Measurements from ENCODE around the gene CACFD1.
A peak's percentile ranks its signal among the peaks of the same experiment; 100 is the strongest.

The CACFD1 gene

DNA sequence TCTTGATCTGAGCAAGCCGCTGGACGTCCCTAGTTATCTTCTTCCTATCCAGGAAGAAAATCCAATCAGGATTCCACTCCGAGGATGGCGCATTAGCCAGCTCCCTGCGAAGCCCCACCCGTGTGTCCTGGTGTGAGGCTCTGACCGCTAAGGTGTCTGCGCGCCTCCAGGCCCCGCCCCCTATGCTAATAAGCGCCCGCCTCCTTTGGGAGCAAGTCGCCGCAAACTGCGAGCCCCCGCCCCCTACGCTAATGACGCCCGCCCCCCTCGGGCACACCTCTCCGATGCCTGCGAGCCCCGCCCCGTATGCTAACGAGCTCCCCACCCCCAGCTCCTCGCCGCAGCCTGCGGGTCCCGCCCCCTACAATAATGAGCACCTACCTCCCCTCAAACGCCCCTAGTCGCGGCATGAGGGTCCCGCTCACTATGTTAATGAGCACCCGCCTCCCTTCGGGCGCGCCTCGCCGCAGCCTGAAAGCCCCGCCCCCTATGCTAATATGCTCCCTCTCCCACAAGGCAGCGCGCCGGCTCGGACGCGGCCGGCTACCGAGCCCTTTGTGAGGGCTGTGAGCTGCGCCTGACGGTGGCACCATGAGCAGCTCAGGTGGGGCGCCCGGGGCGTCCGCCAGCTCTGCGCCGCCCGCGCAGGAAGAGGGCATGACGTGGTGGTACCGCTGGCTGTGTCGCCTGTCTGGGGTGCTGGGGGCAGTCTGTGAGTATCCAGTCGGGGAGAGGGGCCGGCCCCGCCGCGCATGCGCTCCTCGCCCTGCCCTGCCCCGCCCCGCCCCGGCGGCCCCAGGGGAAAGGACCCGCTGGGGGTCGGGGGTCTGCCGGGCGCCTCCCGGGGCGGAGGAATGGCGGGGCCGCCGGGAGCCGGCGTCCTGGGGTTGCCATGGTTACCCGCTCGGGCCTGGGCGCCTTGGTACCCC is at the start of gene CACFD1:
Gene CACFD1 (plus strand): TSS at position 503 of the 929 bp plus-strand sequence. CDS start 89 bp downstream, at position 592.
- peak; percentile 97 for DNase-seq (ENCODE audit: low spot score)

- DNase-seq (ENCODE audit: low spot score) = no peak
Measured at GRCh38 chr9:133415170-133415569, 44.6 kb upstream of the CACFD1 start.

GRCh38 chr9:133417541-133418461 is 42.0 kb upstream of the CACFD1 start, which contains the start of gene REXO4:
TSS of gene REXO4 (minus strand) at chr9:133418010. CDS start at chr9:133417844, 166 bp downstream.
- peak; percentile 87 for DNase-seq (ENCODE audit: low spot score)

GRCh38 chr9:133419005-133419404 is 40.8 kb upstream of the CACFD1 start:
- DNase-seq (ENCODE audit: low spot score) = no peak

GRCh38 chr9:133420392-133420827 is 39.4 kb upstream of the CACFD1 start:
- no peak for DNase-seq (ENCODE audit: low spot score)

- no peak for DNase-seq (ENCODE audit: low spot score)
Measured at GRCh38 chr9:133421615-133422542, 37.9 kb upstream of the CACFD1 start, which contains the start of gene ADAMTS13. TSS of gene ADAMTS13 (plus strand) at chr9:133422367. CDS start at chr9:133422444, 77 bp downstream.

DNA sequence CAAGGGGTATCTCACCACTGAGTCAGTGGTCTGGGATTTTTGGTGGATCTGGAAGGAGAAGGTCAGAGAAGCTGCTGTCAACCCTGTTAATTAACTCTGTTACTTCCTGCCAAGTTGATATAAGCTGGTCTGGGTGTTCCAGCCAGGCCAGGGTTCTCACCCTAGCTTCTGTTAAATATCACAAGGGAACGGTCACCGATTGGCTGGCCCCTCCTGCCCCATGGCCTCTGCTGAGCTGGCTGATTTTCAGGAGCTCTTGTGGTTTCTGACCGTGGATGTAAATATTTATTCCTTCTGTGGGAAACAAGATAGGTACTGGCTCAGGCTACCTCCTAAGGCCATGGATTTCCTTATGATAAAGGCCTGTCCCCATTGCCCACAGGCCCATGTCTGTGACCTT is 36.6 kb upstream of the CACFD1 start:
- DNase-seq (ENCODE audit: low spot score) = no peak

DNA sequence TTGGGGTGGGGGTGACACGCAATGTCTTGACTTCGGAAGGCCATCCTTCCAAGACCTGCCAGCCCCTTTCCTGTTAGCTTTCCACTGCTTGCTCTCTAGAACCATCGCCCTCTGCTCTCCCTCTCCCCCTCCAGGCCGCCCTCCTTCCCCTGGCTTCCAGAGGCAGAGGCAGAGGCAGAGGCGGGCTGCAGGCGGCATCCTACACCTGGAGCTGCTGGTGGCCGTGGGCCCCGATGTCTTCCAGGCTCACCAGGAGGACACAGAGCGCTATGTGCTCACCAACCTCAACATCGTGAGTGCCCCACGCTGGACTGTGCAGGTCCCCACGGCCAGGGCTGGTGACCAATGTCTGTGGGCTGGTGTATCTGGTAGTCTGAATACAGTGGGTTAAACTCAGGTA is 35.6 kb upstream of the CACFD1 start:
- no peak for DNase-seq (ENCODE audit: low spot score)

DNA sequence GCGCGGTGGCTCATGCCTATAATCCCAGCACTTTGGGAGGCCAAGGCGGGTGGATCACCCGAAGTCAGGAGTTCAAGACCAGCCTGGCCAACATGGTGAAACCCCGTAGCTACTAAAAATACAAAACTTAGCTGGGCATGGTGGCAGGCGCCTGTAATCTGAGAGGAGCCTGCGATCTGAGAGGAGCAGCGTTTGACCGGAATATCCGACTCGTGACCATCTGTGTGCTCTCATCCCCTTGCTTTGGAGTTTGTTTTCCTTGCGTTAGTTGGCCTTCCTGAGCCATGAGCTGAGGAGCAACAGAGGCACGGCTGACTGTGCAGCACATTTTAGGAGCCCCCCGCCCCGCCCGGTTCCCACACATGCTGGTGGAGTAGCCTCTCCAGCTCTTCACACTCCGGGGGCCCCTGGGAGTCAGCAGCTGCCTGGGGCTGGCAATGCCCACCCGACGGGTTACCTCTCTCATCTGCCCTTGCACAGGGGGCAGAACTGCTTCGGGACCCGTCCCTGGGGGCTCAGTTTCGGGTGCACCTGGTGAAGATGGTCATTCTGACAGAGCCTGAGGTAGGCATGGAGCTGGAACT is 34.6 kb upstream of the CACFD1 start:
- DNase-seq (ENCODE audit: low spot score) = no peak

GRCh38 chr9:133426011-133426410 is 33.8 kb upstream of the CACFD1 start:
- no peak for DNase-seq (ENCODE audit: low spot score)

DNA sequence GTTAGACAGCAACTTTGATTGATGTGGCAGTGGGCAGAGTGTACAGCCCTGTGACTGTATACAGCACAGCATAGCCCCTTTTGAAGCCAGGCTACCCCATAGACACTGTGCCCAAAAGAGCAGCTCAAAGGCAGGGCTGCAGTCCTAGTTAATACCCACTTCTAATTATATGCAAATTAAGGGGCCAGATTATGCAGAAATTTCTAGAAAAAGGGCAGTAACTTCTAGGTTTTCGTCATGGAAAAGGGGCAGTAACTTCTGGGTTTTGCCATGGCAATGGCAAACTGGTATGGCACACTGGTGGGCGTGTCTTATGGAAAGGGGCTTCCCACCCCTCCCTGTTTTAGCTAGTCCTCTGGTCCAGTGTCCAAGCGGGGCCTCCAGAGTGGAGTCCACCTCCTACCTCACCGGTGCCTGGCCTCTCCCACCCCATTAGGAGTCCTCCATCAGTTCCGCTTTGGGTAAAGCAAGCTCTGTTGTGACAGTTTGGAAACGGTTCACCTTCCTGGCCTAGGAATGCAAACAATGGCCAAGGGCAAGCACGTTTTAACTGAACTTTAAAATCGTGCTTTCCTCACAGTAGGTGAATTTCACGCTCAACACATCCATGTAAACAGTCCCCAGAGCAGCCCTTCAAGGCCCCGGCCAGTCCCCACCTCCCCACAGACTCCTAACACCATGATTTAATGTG is 32.0 kb upstream of the CACFD1 start:
- DNase-seq (ENCODE audit: low spot score) = no peak

DNA sequence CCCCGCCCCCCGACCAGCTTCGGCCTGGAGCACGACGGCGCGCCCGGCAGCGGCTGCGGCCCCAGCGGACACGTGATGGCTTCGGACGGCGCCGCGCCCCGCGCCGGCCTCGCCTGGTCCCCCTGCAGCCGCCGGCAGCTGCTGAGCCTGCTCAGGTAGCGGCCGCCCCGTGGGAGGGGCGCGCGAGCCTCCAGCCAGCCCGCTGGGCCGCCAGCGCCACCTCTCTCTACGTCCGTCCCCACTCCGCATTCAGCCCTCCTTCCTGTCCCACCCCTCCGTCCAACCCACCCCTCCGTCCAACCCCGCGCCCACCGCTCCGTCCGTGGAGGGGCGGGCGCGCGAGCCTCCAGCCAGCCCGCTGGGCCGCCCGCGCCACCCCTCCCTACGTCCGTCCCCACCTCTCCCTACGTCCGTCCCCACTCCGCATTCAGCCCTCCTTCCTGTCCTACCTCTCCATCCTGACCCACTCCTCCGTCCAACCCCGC is 31.1 kb upstream of the CACFD1 start:
- DNase-seq (ENCODE audit: low spot score) = no peak

DNA sequence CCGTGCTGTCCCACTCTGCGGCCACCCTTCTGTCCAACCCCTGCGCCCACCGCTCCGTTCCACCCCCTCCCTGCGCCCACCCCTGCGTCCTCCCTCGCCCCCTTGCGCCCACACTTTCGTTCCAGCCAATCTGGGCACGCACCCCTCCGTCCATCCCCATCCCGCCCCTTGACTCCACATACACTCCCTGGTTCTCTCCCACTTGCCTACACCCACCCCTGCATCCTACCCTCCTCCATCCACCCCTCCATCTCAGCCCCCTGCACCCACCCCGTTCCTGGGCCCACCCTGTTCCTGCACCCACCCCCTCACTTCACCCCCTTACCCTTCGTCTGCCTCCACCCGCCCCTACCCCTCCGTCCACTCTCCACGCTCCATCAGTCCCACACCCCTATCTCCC is 30.6 kb upstream of the CACFD1 start:
- no peak for DNase-seq (ENCODE audit: low spot score)

GRCh38 chr9:133429641-133430161 is 30.1 kb upstream of the CACFD1 start:
- peak; percentile 45 for DNase-seq (ENCODE audit: low spot score)

GRCh38 chr9:133430244-133430643 is 29.5 kb upstream of the CACFD1 start:
- DNase-seq (ENCODE audit: low spot score) = no peak

GRCh38 chr9:133433351-133433843 is 26.4 kb upstream of the CACFD1 start:
- DNase-seq (ENCODE audit: low spot score) = no peak

DNA sequence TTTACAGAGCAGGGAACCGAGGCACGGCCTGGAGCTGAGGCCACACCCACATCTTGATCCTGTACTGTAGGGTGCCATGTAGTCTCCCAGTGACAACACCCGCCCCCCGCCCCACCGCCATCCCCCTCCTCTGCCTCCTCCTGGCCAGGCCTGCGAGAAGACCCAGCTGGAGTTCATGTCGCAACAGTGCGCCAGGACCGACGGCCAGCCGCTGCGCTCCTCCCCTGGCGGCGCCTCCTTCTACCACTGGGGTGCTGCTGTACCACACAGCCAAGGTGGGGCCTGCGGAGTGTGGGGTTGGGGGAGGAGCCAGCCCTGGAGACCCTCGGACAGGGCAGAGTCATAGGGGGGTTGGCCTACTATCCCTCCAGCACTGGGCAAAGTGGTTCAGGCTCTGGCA is 23.1 kb upstream of the CACFD1 start:
- DNase-seq (ENCODE audit: low spot score) = no peak

DNA sequence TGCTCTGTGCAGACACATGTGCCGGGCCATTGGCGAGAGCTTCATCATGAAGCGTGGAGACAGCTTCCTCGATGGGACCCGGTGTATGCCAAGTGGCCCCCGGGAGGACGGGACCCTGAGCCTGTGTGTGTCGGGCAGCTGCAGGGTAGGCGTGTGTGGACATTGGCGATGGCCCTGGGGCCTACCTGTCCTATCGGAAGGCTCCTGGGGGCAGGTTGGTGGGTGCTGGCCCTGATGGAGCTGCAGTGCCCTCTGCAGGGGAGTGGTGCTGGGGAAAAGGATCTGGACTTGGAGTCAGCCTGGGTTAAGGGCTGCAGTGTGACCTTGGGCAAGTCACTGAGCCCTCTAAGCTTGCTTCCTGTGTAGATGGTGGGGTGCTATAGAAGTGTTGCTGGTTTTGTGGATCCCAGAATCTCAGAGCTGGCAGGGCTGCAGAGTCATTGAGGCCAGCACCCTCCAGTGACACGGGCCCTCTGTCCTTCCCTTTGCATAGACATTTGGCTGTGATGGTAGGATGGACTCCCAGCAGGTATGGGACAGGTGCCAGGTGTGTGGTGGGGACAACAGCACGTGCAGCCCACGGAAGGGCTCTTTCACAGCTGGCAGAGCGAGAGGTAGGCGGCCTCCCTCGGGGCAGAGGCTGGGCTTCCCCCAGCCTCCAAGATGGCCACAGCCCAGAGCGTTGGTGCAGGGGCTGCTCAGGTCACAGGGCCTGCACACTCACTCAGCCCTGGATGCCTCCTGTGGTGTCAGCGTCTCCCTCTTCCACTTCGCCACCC is 21.8 kb upstream of the CACFD1 start:
- no peak for DNase-seq (ENCODE audit: low spot score)

DNA sequence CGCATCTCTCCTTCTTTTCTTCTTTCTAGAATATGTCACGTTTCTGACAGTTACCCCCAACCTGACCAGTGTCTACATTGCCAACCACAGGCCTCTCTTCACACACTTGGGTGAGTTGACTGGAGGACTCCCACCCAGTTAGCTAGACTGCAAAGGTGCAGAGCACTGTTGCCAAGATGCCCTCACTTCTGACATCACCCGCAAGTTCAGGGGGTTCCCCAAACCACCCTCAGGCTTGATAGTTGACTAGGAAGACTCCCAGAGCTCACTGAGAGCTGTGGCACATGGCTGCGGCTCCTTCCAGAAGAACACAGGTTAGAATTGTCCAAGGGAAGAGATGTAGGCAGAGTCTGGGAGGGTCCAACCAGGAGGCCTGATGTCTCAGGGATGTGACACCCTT is 20.4 kb upstream of the CACFD1 start:
- no peak for DNase-seq (ENCODE audit: low spot score)
